HG03175 (cell line): ENCODE data around the gene LRCH4.

ENCODE experiments used
- ATAC-seq: cut with Tn5 transposase; IDR thresholded peaks from one replicate; pipeline ENCODE4 v1.9.1; 2021; ENCODE audit warnings: mild to moderate bottlenecking, moderate library complexity; ENCODE audit not compliant: unreplicated experiment

LRCH4 gene

GRCh38 chr7:100585511-100586265 lies at the start of gene LRCH4:
TSS of gene LRCH4 (minus strand) at chr7:100586129. CDS start at chr7:100586100, 29 bp downstream.
- peak; percentile 29 for ATAC-seq

- peak; percentile 44 for ATAC-seq
Measured at GRCh38 chr7:100632951-100633717, 47.2 kb upstream of the LRCH4 start.

- ATAC-seq: no peak
Measured at GRCh38 chr7:100630066-100630465, 44.1 kb upstream of the LRCH4 start.

- ATAC-seq: no peak
Measured at GRCh38 chr7:100629117-100629716, 43.3 kb upstream of the LRCH4 start.

GRCh38 chr7:100627238-100627549 lies 41.3 kb upstream of the LRCH4 start:
- ATAC-seq: no peak

GRCh38 chr7:100626530-100627237 lies 40.8 kb upstream of the LRCH4 start:
- ATAC-seq: peak; percentile 84

GRCh38 chr7:100626055-100626454 lies 40.1 kb upstream of the LRCH4 start:
- no peak for ATAC-seq

GRCh38 chr7:100623951-100624824 lies 38.3 kb upstream of the LRCH4 start:
- ATAC-seq: no peak

GRCh38 chr7:100621554-100621953 lies 35.6 kb upstream of the LRCH4 start:
- ATAC-seq: no peak

- ATAC-seq: no peak
Measured at GRCh38 chr7:100620804-100621203, 34.9 kb upstream of the LRCH4 start.

GRCh38 chr7:100620239-100620638 lies 34.3 kb upstream of the LRCH4 start:
- no peak for ATAC-seq

- ATAC-seq: no peak
Measured at GRCh38 chr7:100614308-100614861, 28.5 kb upstream of the LRCH4 start.

GRCh38 chr7:100613412-100614175 lies 27.7 kb upstream of the LRCH4 start:
- no peak for ATAC-seq

GRCh38 chr7:100612730-100613390 lies 26.9 kb upstream of the LRCH4 start:
- no peak for ATAC-seq

- peak; percentile 92 for ATAC-seq
Measured at GRCh38 chr7:100611983-100612729, 26.2 kb upstream of the LRCH4 start, which contains the start of gene MOSPD3. TSS of gene MOSPD3 (plus strand) at chr7:100612540. CDS start at chr7:100612792, 252 bp downstream.

- no peak for ATAC-seq
Measured at GRCh38 chr7:100609958-100610357, 24.0 kb upstream of the LRCH4 start.

- no peak for ATAC-seq
Measured at GRCh38 chr7:100607111-100607510, 21.2 kb upstream of the LRCH4 start.

GRCh38 chr7:100606313-100606712 lies 20.4 kb upstream of the LRCH4 start:
- no peak for ATAC-seq
